GM19035 (cell line): ENCODE results near the gene PCED1A.

Experiments
- ATAC-seq: cut with Tn5 transposase; IDR thresholded peaks from one replicate; pipeline ENCODE4 v1.9.1; 2021; ENCODE audit not compliant: unreplicated experiment

Gene PCED1A

GRCh38 chr20:2804852-2805688 lies 35.4 kb downstream of the PCED1A start:
- ATAC-seq: no peak

GRCh38 chr20:2804041-2804828 lies 36.2 kb downstream of the PCED1A start:
- no peak for ATAC-seq

GRCh38 chr20:2801286-2801728 lies 39.1 kb downstream of the PCED1A start:
- peak; percentile 6 for ATAC-seq

- ATAC-seq: peak; percentile 52
Observed at GRCh38 chr20:2800521-2801285, 39.8 kb downstream of the PCED1A start, which contains the start of gene CPXM1. Gene CPXM1, minus strand, starts transcription at chr20:2800627. Its CDS starts 55 bp downstream, at chr20:2800572.

GRCh38 chr20:2799688-2800520 lies 40.6 kb downstream of the PCED1A start:
- ATAC-seq: peak; percentile 5

- ATAC-seq: no peak
Observed at GRCh38 chr20:2799271-2799670, 41.2 kb downstream of the PCED1A start.

GRCh38 chr20:2798814-2799213 lies 41.6 kb downstream of the PCED1A start:
- ATAC-seq: no peak

- ATAC-seq: no peak
Observed at GRCh38 chr20:2798095-2798805, 42.2 kb downstream of the PCED1A start.

- ATAC-seq: no peak
Observed at GRCh38 chr20:2797136-2797983, 43.1 kb downstream of the PCED1A start.

GRCh38 chr20:2796011-2796660 lies 44.3 kb downstream of the PCED1A start:
- no peak for ATAC-seq

GRCh38 chr20:2795451-2795850 lies 45.0 kb downstream of the PCED1A start:
- no peak for ATAC-seq

- ATAC-seq: no peak
Observed at GRCh38 chr20:2794866-2795447, 45.5 kb downstream of the PCED1A start.

GRCh38 chr20:2794202-2794748 lies 46.2 kb downstream of the PCED1A start:
- no peak for ATAC-seq

- ATAC-seq: no peak
Observed at GRCh38 chr20:2793471-2793870, 47.0 kb downstream of the PCED1A start.
